NCI-H526 (cell line): ENCODE data around the gene LRP1.

ENCODE experiments used
- DNase-seq, 2 experiments: peaks; one replicate each; lab custom pipeline; 2025; lab: John Stamatoyannopoulos, UW

LRP1 gene

DNA sequence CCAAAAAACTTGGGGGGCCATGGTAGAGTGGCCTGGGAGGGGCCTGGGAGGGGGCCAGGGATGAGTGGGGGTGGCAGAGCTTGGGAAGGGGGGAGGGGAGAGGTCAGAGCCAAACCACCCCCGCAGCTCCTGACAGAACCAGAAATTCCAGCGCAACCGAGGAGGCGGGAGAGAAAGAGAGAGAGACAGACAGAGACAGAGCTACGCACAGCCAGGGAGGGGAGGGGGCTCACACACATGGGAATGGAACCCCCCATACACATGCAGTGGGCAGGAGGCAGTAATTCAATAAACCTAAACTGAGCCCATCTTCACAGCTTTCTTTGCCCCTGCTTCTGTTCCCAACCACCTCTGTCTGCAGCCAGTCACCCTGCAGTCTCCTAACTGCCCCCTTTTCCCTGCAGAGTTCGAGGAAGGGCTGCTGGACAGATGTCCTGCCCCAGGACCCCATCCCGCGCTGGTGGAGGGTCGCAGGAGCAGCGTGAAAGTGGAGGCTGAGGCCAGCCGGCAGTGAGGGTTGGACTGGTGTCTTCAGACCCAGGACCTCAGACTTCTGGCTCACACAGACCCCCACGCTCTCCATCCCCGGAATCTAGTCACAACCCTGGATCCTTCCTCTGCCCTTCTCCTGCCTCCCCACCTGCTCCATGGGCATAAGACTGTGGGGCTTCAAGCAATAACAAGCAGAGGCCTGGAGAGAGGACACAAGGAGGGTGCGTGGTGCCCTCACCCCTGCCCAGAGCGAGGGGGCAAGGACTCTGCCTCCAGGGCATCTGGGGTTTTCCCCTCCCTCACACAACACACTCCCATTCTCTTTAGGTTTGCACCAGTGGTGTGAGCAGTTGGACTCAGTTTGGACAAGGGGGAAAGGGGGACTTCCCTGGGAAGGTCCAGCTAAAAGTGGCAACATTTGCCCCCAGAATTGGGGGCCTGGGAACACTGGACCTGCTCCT lies 33.8 kb upstream of the LRP1 start:
- DNase-seq = no peak

DNA sequence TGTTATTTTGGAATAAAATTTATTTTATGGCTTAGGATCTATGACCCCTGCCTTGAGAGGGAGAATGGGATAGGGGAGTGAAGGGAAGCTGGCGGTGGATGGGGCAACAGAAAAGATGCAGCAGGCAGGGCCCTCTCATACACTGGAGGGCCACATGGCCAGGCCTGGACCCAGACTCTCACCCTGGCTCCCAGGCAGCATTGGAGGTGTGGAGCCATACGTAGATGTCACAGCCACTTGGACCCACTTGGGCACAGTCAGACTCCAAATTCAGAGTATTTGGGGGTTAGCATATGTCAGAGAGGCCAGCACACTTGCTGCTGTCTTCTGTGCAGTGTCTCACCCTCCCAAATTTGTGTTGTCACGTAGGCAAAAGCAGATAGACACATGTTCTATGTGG lies 32.8 kb upstream of the LRP1 start:
- no peak for DNase-seq

DNA sequence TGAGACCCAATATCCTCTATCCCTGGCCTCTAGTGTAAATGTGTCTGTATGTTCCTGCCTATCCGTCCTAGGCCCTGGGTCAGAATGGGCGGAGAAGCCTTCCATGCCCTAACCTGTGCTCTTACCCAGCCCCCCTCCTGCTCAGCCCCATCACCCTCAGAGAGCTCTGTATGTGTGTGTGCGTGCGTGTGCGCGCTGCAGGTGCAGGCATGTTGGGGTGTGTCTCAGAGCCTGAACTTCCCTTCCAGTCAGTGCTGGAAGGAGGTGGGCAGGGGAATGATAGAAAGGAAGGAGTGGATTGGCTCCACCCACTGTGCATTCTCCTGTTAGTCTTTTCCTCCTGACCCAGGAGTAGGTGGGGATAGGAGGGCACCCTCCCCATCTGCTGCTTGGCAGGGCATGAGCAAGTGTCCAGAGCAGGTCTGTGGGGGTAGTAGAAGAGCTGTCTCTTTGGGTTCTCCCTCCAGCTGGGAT lies 32.1 kb upstream of the LRP1 start:
- DNase-seq = peak; percentile 85 to 92

DNA sequence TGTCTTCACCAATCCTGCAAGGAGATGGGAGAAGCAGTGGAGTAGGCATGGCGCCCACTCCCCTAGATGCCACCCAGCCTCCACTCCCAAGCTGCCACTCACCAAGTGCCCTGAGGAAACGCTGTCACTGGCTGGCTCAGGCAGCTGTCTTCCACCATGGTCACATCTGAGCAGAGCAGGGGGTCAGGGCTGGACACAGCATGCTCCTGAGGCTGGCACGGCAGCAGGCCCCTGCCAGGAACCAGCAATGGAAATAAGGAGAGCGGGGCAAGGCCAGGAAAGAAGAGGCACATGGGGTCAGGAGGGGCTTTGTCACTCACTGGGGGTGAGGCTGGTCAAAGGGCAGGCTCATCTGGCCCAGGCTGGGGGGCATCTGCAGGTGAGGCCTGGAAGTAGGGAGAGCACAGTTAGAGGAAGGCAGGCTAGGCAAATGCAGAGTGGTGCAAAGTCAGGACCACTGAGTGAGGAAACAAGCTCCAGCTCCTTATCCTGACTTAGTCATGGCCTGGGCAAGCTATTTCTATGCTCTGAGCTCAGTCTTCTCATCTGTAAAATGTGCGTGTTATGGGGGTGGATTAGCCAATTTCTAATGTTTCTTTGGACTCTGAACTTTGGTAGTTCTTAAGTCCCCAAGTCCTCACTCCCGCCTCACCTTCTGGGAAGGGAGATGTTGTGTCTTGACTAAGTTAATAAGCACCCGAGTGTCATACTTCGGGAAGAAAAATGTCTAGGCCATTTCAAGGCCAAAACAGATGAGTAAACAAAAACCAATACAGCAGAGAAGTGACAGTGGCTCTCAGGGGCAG lies 31.3 kb upstream of the LRP1 start:
- no peak for DNase-seq

DNA sequence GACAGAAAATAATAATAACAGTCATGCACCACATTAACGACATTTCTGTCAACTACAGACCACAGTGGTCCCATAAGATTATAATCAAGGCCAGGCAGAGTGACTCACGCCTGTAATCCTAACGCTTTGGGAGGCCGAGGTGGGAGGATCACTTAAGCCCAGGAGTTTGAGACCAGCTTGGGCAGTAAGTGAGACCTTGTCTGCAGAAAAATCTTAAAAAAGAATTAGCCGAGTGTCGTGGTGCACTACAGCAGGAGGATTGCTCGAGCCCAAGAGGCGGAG lies 30.8 kb upstream of the LRP1 start:
- DNase-seq = no peak

DNA sequence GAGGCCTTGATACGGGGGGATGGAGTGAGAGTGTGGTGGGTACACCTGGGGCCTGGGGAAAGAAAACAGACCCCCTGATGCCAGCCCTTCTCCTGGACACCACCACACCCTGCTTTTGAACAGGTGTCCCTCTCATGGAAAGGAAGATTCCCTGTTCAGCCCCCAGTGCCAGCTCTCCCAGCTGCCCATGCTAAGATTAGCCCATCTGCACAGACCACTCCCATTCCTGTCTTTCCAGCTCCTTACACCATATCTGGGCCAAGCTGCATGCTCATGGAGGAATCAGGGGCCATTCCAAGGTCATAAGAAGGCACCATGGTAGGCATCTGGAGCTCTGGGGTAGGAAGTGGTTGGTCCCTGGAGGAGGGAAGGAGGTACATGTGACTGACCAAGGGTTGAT lies 29.7 kb upstream of the LRP1 start:
- no peak for DNase-seq

DNA sequence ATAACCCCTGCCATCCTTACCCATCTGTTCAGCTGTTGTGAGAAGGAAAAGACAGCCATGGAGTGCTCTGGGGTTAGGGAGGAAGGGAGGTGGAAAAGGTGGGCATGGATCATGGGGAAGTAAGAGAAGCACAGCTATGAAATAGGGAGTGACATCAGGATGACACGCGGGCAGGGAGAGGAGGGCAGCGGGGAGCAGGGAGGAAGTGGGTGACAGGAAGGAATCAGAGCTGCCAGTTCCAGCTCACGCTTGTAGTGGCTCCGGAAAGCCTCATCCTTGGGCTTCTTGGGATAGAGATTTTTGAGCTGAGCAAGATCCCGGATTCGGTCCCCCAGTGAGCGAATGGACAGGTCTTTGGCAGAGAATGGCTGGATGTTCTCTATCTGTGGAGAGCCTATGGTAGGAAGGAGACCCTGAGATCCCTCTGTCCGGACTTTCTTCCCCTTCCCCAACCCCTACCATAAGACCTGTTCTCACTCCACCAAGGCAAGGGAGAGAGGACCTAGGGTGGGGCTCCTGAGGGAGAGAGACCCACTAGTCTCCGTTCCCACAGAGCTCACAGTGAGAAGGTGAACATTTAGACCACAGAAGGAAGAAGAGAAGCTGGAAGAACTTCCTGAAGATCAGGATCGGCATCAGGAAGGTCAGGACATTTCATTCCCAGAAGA lies 29.1 kb upstream of the LRP1 start:
- no peak for DNase-seq

DNA sequence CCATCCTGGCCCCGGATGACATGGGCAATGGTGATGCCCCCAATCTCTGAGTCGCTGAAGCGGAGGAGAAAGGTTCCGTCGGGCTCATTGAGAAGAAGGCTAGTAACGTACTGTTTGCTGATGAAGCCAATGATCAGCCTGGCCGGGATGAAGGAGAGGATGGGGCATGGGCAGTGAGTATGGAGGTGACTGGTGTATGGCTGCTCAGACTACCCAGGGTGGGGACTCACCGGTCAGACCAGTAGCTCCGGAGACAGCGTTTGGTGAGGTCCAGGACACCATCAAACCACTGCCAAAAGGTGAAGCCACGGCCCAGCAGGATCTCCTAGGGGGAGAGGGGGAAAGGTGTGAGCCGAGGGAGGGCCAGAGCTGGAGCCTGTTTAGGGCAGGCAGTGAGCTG lies 28.5 kb upstream of the LRP1 start:
- DNase-seq = no peak

DNA sequence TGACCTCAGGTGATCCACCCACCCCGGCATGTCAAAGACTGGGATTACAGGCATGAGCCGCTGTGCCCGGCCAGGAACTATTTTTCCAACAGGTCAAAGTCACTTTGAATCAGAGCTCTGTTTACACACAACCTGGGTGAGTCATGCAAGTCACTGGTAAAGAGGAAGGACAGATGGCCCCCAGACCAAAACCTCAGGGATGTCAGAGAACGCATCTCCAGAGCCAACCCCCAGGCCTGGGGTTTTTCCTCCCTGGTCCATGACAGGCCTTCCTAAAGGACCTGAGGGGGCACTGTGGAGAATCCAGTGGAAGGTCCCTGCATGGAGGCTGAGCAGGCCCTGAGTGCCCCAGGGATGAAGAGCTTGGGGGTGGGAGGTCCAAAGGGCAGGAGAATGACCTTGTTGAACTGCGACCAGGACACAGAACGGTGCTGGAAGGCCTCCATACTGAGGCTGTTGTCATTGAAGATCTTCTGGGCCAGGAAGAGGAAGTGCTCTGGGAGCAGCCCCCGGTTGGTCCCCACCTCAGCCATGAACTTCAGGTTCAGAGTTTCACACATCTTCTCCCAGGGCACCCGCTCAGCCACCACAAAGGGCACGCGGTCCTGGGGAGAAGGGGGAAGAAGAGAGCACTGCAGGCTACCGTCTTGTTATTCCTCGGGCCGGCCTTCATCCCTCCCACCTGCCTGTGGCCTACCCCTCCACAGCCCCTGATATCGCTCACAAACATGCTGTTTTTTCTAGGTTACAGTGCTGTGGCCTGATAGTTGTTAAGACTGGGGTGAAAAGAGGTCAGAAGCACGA lies 26.2 kb upstream of the LRP1 start:
- DNase-seq = no peak

DNA sequence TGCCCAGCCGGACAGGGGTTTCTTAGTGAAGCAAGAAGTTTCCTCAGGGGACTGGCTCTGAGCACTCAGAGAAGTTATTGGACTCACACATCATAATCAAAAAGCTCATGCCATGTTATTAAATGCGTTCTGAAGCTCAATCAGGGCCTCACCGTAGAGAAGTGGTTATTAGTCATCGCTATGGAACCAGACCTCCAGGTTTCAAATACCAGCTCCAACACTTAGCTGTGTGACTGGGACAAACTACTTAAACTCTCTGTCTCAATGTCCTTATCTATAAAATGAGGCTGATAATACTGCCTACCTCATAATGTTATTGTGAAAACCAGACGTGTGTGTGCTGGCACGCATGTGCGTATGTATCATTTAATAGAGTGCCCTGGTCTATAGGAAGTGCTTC lies 24.4 kb upstream of the LRP1 start:
- DNase-seq = no peak

DNA sequence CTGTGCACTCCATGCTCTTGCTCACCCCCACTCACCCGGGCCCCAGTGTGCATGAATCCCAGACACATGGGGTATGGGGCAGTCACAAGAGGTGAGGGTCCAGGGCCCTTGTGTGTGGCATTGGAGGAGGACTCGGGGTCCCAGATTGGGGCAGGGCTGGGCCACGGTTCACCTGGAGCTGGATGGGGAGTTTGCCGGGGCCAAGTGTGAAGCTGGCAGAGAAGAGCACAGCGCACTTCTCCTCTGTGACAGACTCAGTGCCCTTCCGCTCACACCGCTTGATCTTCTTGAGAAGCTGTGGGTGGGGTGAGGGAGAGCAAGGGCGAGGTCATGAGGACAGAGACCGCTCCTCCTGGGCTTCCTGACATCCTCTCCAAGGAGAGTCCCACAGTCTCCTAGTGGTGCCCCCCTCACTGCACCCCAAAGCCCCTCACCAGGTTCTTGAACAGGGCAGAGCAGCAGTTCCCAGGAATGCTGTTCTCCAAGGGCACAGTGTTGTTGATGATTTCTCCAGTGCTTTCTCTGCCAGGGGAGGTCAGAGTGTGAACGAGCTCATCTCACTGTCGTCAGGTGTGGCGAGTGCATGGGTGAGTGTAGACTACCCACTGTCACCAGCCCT lies 23.9 kb upstream of the LRP1 start:
- no peak for DNase-seq

DNA sequence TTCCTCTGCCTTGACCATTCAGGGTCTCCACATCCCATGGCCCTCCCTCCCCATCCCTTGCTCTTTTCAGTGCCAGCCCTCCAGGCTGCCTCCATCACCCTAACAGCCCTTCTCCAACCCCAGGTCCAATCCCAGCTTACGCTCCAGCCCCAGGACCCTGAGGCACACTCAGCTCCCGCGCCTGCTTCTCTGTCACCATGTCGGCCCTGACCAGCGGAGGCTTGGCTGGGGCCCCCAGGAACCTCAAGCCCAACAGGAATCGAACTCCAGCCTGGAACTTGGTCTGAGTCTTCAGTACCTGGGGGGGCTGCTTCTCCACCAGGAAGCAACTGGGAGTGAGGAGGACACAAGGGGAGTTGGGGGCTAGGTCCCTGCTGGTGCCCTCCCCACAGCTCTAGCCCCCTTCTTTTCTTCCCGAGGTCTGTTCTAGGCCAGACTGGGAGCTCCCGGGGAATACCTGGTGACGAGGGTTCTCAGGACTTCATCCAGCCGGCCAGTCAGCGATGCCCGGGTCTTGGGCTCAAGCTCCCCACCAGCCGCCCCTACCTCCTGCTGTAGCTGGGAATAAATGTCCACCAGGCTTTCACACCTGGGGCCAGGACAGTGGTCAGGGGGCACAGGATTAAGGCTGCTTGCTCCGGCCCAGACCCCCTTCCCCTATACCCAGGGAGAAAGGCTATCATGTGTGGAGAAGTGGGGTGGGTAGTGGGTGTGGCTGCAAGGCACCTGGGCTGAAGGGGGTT lies 23.1 kb upstream of the LRP1 start:
- DNase-seq = no peak

DNA sequence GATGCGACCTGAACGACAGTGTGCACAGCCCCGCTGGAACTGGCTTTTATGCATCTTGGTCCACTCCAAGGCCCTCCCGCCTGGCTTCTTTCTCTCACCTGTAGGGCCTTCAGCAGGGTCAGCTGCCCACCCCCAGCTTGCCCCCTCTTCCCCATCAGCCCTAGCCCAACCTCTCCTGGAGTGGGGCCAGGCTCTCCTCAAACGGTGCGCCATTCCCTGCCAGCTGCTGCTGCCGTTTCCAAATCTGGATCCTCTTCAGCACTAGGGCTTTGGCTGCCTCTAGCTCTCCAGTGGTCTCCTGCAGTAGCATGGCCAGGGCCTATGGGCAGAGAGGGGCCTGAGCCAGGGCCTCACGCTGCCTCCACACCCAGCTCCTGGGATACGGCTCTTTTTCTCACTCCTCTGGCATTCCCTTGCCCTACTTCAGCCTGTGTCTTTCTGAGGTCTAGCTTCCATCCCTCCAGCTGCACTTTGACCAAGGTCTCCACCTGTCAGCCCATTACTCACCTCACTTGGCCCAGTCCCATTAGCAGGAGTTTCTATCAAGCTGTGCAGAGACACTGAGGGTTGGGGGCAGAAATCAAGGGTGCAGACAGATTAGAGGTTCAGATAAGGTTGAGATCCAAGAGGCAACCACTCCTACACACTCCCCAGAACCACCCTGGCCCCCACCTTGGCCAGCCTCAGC lies 22.1 kb upstream of the LRP1 start:
- DNase-seq = no peak

DNA sequence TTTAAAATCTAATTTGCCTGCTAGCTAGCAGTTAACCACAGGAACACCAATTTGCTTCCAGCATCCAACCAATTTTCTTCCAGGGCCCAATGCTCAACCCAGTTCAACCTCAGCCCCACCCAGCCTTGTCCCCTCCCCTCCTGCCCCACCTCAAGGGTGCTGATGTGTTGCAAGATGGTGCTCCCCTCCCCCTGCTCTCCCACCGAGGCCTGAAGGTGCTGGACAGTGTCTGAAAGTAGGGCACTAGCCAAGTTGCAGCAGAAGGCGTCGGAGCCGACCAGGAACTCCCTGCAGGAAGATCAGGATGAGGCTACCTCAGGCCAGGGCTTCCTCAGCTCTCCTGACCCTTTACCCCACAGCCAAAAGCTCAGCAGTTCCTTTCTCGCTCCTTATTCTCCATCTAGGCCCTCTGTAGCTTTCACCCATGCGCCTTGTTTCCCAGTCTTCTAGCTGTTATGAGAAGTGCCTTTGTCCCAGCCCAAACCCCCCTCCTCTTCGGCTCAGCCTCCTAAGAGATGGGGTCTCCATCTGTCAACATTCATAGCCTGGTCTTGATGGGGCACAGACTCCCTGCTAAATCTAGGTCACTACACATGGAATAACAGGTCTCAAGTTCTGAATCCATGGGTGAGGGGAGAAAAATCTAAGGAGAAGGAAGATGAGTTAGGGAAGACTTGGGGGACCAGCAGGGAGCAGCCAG lies 20.7 kb upstream of the LRP1 start:
- peak; percentile 90 to 94 for DNase-seq

DNA sequence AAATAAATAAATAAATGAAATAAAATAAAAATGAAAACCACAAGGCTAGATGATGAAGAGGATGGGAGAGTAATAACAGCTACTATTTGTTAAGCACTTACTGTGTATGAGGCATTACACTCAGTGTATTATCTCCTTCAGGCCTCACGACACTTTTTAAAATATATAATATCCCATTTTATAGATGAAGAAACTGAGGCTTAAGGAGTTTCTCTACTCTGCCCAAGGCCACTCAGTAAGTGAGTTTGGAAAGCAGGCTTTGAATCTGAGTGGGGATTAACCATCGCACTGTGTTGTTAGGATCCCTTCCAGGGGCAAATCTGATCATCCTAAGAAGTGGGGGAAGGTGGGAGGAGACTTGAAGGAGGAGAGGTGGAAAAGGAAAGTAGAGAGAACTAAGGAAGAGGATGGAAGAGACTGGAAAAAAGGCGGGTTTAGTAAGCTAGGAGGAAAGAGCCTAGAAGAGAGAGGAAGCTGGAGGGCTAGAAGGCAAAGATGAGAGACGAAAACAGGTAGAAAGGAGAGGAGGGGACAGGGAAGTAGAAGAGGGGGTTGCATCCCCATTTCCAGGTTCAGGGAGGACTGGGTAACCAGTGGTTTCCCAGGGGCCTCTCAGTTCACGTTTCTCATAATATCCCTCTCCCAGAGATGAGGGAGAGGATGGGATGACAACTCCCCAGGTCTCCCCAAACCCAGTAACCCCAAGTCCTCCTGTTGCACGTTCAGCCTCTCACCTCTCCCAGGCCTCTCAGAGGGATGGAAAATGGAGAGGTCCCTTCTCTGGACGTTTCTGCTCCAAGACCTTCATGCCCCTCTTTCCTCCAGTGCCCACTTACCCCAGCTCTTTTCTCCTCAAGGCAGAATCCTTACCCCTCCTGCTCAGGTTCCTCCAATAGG lies 18.8 kb upstream of the LRP1 start:
- DNase-seq = no peak

DNA sequence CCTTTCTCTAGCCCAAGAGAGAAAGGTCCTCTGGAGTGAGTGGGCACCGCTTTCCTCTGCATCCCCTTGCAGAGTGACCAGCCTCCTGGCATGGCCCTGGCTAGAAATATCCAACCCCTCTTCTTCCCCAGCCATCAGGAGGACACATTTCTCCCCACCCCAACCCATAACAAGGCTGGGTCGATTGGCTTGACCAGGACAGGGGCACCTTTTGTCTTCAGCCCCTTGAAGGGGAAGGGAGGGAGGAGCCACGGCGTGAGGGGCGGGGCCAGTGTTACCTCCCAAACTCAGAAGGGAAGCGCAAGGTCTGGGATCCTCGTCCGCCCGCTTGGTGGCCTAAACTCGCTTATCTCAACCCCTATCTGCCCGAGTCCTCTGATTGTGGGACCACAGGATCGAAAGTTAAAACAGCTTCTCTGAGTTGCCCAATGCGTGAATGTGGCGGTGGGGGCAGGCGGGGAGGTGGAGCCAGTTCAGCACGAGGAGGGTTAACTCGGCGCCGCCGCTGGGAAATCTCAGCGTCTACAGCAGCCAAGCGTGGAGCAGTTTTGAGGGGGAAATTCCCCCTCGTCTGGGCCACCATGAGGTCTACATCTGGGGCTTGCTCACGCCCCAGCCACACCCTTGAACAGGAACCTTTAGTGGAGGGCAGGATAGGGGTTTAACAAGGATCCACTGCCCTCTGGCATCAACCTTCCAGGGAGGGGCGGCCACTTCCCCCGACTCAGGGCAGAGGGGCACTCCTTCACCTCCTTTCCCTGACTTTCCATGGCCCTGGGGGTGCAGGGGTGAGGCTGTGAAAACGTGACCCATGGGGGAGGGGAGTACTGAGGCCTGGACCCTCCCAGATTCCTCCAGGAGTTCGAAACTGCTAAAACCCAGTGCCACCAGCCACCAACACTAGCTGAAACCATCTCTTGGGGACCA lies 17.9 kb upstream of the LRP1 start:
- peak; percentile 21 to 67 for DNase-seq

DNA sequence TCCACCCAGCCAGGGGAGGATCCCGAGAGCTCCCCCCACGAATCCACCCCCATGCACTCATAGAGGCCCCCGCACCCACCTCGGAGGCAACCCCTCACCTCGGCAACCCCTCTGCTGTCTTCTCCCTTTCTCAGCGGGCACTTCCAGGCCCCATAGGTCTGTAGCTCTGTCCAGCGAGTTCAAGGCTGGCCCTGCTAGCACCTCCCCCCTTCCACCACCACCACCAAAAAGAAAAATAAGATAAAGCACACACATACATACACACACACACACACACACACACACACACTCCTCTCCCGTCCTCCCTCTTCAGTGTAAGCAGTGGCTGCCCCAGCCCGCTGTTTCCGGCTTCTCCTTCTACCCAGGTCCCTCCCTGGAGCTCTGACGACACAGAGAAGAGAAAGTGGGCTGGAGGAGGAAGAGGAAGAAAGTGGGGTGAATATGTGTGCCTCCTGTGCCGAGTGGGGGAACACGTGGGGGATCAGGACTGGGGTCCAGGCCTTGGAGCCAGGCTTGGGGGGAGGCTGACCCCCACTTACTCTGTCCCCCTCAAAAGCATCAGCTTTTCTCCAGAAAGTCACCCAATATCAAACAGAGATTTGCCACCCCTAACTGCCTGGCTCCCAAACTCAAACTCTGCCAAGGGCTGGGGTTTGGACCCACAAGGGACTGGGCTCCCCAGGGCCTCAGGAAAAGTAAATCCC lies 17.1 kb upstream of the LRP1 start, which contains the start of gene STAT6:
TSS of gene STAT6 (minus strand) at position 332 of the 704 bp plus-strand sequence. CDS start 3,084 bp downstream, outside the sequence.
- DNase-seq = peak; percentile 47 to 57
